GM13977 (cell line): ENCODE measurements around the gene SULF2.
A peak's percentile ranks its signal among the peaks of the same experiment; 100 is the strongest.

ENCODE experiments used
- DNase-seq: peaks from one replicate; pipeline ENCODE4 v3.0.0; 2012; ENCODE audit warnings: low spot score
- CTCF ChIP-seq: IDR thresholded peaks from 2 replicates; pipeline ENCODE4 v1.5.1; 2012; ENCODE audit warnings: mild to moderate bottlenecking, control low read depth; ENCODE audit not compliant: insufficient read depth; ENCODE audit errors: extremely low read depth, missing control alignments
- in situ Hi-C: fragments of 300-500 bp; cut with MboI; formaldehyde crosslinking; loops from one replicate; pipeline ENCODE4 v1.12.0; 2022; ENCODE audit warnings: low sequenced_read_pairs, low pct_unique_long_range_greater_than_20kb, mixed read lengths, inconsistent platforms; ENCODE audit not compliant: unreplicated experiment

The SULF2 gene

GRCh38 chr20:47664068-47664437, 121.2 kb downstream of the SULF2 start:
- in situ Hi-C loops, result no loop called here
- no peak for TF ChIP-seq CTCF
- DNase-seq, result no peak

GRCh38 chr20:47663354-47664067, 121.8 kb downstream of the SULF2 start:
- peak; percentile 96 for TF ChIP-seq CTCF
- in situ Hi-C loops, result no loop called here
- peak; percentile 83 for DNase-seq

GRCh38 chr20:47662483-47663353, 122.6 kb downstream of the SULF2 start:
- in situ Hi-C loops, result no loop called here
- TF ChIP-seq CTCF, result no peak
- DNase-seq, result no peak

- no peak for DNase-seq
- no peak for TF ChIP-seq CTCF
- in situ Hi-C loops, result no loop called here
These were observed 123.6 kb downstream of the SULF2 start for GRCh38 chr20:47661714-47662113.

GRCh38 chr20:47660983-47661700, 124.1 kb downstream of the SULF2 start:
- in situ Hi-C loops, result no loop called here
- no peak for DNase-seq
- no peak for TF ChIP-seq CTCF

- no peak for DNase-seq
- no peak for TF ChIP-seq CTCF
- in situ Hi-C loops, result no loop called here
These were observed 124.7 kb downstream of the SULF2 start for GRCh38 chr20:47660602-47660905.
